Esophagus squamous epithelium (tissue), 5 donors: ENCODE measurements around the gene OTOF. TPM values are rescaled to one million over a fixed set of nuclear protein-coding genes. Genes with fewer than 3 reads are reported as not detected.

Experiments
- DNase-seq: peaks from one replicate; lab custom pipeline; 2025; lab: John Stamatoyannopoulos, UW
- H3K27ac ChIP-seq, 4 donors: fragments of 200-600 bp; sonication (generic); one replicate each; pipeline ENCODE4 v1.5.1; 2016 to 2019; ENCODE audit warnings: mild to moderate bottlenecking in 1 of 4
- H3K27me3 ChIP-seq, 4 donors: fragments of 200-600 bp; sonication (generic); 1 replicate in 3 of 4; 2 replicates in 1 of 4; pipeline versions ENCODE4 v1.5.1 to v1.6.0; 2017 to 2021; ENCODE audit warnings: antibody characterized with exemption in 1 of 4
- H3K36me3 ChIP-seq, 3 donors: fragments of 200-600 bp; sonication (generic); one replicate each; pipeline ENCODE4 v1.5.1; 2016 to 2019
- H3K4me1 ChIP-seq, 3 donors: fragments of 200-600 bp; sonication (generic); one replicate each; pipeline ENCODE4 v1.5.1; 2017 to 2019
- H3K4me3 ChIP-seq, 4 donors: fragments of 200-600 bp; sonication (generic); 1 replicate in 3 of 4; 2 replicates in 1 of 4; pipeline ENCODE4 v1.5.1; 2016 to 2019; ENCODE audit warnings: mild to moderate bottlenecking in 2 of 4, moderate library complexity in 1 of 4
- H3K9me3 ChIP-seq, 3 donors: fragments of 200-600 bp; sonication (generic); one replicate each; pipeline ENCODE4 v1.5.1; 2016 to 2019
- CTCF ChIP-seq, 6 experiments: fragments of 450-650 bp in 4 of 6; fragments of 200-600 bp in 2 of 6; sonication (generic) in 2 of 6; IDR thresholded peaks; one replicate each; pipeline ENCODE4 v1.5.1; 2016 to 2019; ENCODE audit warnings: antibody characterized with exemption in 6 of 6, mild to moderate bottlenecking in 4 of 6, moderate library complexity in 4 of 6
- POLR2A ChIP-seq, 4 donors: fragments of 450-650 bp; IDR thresholded peaks; one replicate each; pipeline ENCODE4 v1.6.1; 2017; ENCODE audit warnings: antibody characterized with exemption in 4 of 4, mild to moderate bottlenecking in 4 of 4, moderate library complexity in 3 of 4
- WGBS, 2 donors: methylation state at CpG; one replicate each; pipeline ENCODE4 v1.1.5; 2018; 5-methylcytosine and 5-hydroxymethylcytosine counted together
- intact Hi-C: fragments of 100-400 bp; cut with DNase I; formaldehyde crosslinking; loops from one replicate; pipeline ENCODE4 v1.15.0; 2022
- total RNA-seq, 4 donors: library from RNA; depleted of rRNA; stranded (reverse); fragments of >200 nt; gene quantifications; one replicate each; pipeline ENCODE4 v1.1.0, GENCODE V29; 2016
- donor health status: DM: yes; HTN: yes; CAD: no.

OTOF gene
- total RNA-seq, 4 donors from 2014 or later: under 0.01 to 0.56 TPM; not detected in 2

GRCh38 chr2:26448651-26449050 lies 29.3 kb downstream of the OTOF start:
- H3K27ac ChIP-seq: no peak overlapping the region
- no peaks in the 10 kb centered on the region for H3K4me1 ChIP-seq
- TF ChIP-seq CTCF (IDR thresholded peaks at IDR 0.05) (no peak), POLR2A (IDR thresholded peaks at IDR 0.05) (no peak)
- no peaks in the 10 kb centered on the region for H3K27me3 ChIP-seq
- 92 to 100% methylated on average over 3 to 8 of the region's 9 CpGs for WGBS, 2 donors
- no peaks in the 10 kb centered on the region for H3K9me3 ChIP-seq
- intact Hi-C loops: no loop called here
- DNase-seq: no peak
- H3K36me3 ChIP-seq: no peaks in the 10 kb centered on the region
- no peak overlapping the region for H3K4me3 ChIP-seq

- H3K36me3 ChIP-seq: no peaks in the 10 kb centered on the region
- H3K27ac ChIP-seq: no peak overlapping the region
- no peak for DNase-seq
- intact Hi-C loops: no loop called here
- WGBS, 2 donors: 75 to 87% methylated on average over 5 to 7 of the region's 7 CpGs
- H3K9me3 ChIP-seq: no peaks in the 10 kb centered on the region
- H3K4me3 ChIP-seq: no peak overlapping the region
- no peak for TF ChIP-seq POLR2A (IDR thresholded peaks at IDR 0.05)
- TF ChIP-seq CTCF (IDR thresholded peaks at IDR 0.05): no peak
- H3K27me3 ChIP-seq: no peaks in the 10 kb centered on the region
- H3K4me1 ChIP-seq: no peaks in the 10 kb centered on the region
Observed at GRCh38 chr2:26444236-26444635, 33.7 kb downstream of the OTOF start.

- intact Hi-C loops: no loop called here
- Histone ChIP-seq H3K27ac (no peak overlapping the region), H3K4me1 (no peaks in the 10 kb centered on the region), H3K36me3 (no peaks in the 10 kb centered on the region), H3K9me3 (no peaks in the 10 kb centered on the region), H3K4me3 (no peak overlapping the region), H3K27me3 (no peaks in the 10 kb centered on the region)
- no peak for DNase-seq
- 55 to 59% methylated on average over 3 of the region's 3 CpGs for whole genome bisulfite sequencing, 2 donors
- TF ChIP-seq CTCF (IDR thresholded peaks at IDR 0.05): no peak
- TF ChIP-seq POLR2A (IDR thresholded peaks at IDR 0.05): no peak
Observed at GRCh38 chr2:26442707-26443106, 35.2 kb downstream of the OTOF start.

- Histone ChIP-seq H3K27me3 (peaks cover 0 to 1% (median 0%) of the 10 kb centered on the region in 4 donors), H3K4me1 (no peaks in the 10 kb centered on the region), H3K27ac (no peak overlapping the region), H3K4me3 (no peak overlapping the region), H3K9me3 (no peaks in the 10 kb centered on the region), H3K36me3 (no peaks in the 10 kb centered on the region)
- TF ChIP-seq CTCF (IDR thresholded peaks at IDR 0.05) (no peak), POLR2A (IDR thresholded peaks at IDR 0.05) (no peak)
- 92 to 97% methylated on average over 2 of the region's 2 CpGs for WGBS, 2 donors
- intact Hi-C loops: no loop called here
- DNase-seq: no peak
Observed at GRCh38 chr2:26442301-26442700, 35.6 kb downstream of the OTOF start.

- intact Hi-C loops: no loop called here
- WGBS, 2 donors: 72 to 81% methylated on average over 5 of the region's 5 CpGs
- H3K9me3 ChIP-seq: no peaks in the 10 kb centered on the region
Observed at GRCh38 chr2:26438926-26439325, 39.0 kb downstream of the OTOF start.

More at GRCh38 chr2:26438926-26439325, 39.0 kb downstream of the OTOF start:
- Histone ChIP-seq H3K27ac (no peak overlapping the region), H3K4me1 (no peaks in the 10 kb centered on the region), H3K27me3 (peaks cover 0 to 4% (median 0%) of the 10 kb centered on the region in 4 donors), H3K4me3 (no peak overlapping the region), H3K36me3 (no peaks in the 10 kb centered on the region)
- TF ChIP-seq POLR2A (IDR thresholded peaks at IDR 0.05): no peak
- TF ChIP-seq CTCF (IDR thresholded peaks at IDR 0.05): no peak
- DNase-seq: no peak
